Panc1 (cell line): ENCODE data around the gene CAPRIN2. TPM values are rescaled to one million over a fixed set of nuclear protein-coding genes. Genes with fewer than 3 reads are reported as not detected.

Experiments
- ATAC-seq: fragments of 200-7000 bp; cut with Tn5 transposase; 2 replicates; pipeline ENCODE4 v1.9.1; 2020; ENCODE audit warnings: mild to moderate bottlenecking, moderate library complexity
- BruUV-seq: library from RNA; stranded (reverse); fragments of 400-500 nt; replicated peaks from 2 replicates; lab custom pipeline; 2021; lab: Mats Ljungman, UMichigan
- CTCF ChIA-PET: fragments of 300-600 bp; sonication (Branson Sonifier 250); formaldehyde crosslinking; loops from one replicate; lab custom pipeline; 2022; ENCODE audit warnings: antibody characterized with exemption; lab: Charles Lee
- POLR2A ChIA-PET: fragments of 300-600 bp; sonication (Branson Sonifier 250); formaldehyde crosslinking; loops from one replicate; lab custom pipeline; 2022; ENCODE audit warnings: antibody characterized with exemption; lab: Charles Lee
- DNase-seq: peaks from one replicate; pipeline ENCODE4 v3.0.0-alpha.2; 2010; ENCODE audit warnings: low read depth, low spot score
- H3K27ac ChIP-seq: 2 replicates; pipeline ENCODE4 v1.5.1; 2011; ENCODE audit warnings: mild to moderate bottlenecking, low read length, inconsistent platforms
- H3K27me3 ChIP-seq: fragments of 200-500 bp; sonication (Bioruptor generic); 2 replicates; pipeline ENCODE4 v1.6.0; 2014; ENCODE audit warnings: low read length, inconsistent platforms; ENCODE audit not compliant: control insufficient read depth, insufficient read depth
- H3K36me3 ChIP-seq: fragments of 200-500 bp; sonication (Bioruptor generic); 2 replicates; pipeline ENCODE4 v1.5.1; 2014; ENCODE audit warnings: inconsistent platforms, mild to moderate bottlenecking, low read length, moderate library complexity; ENCODE audit not compliant: control insufficient read depth, insufficient read depth
- H3K4me1 ChIP-seq: 2 replicates; pipeline ENCODE4 v1.5.1; 2011; ENCODE audit warnings: inconsistent platforms, mild to moderate bottlenecking, low read length, moderate library complexity; ENCODE audit not compliant: control insufficient read depth, insufficient read depth
- H3K4me3 ChIP-seq, 2 experiments: 2 replicates each; pipeline ENCODE4 v1.5.1; 2011 to 2012; ENCODE audit warnings: low read depth in 2 of 2, low read length in 2 of 2, mild to moderate bottlenecking in 2 of 2, inconsistent platforms in 1 of 2, moderate library complexity in 1 of 2
- H3K9me3 ChIP-seq: fragments of 200-500 bp; sonication (Bioruptor generic); 2 replicates; pipeline ENCODE4 v1.5.1; 2014; ENCODE audit warnings: low read depth, mild to moderate bottlenecking, inconsistent platforms, low read length, moderate library complexity; ENCODE audit not compliant: control insufficient read depth, insufficient read depth
- CTCF ChIP-seq: fragments of 450-650 bp; IDR thresholded peaks from 2 replicates; pipeline ENCODE4 v1.5.1; 2017; ENCODE audit warnings: mild to moderate bottlenecking
- POLR2AphosphoS5 ChIP-seq: IDR thresholded peaks from 2 replicates; pipeline ENCODE4 v1.6.1; 2012; ENCODE audit warnings: mild to moderate bottlenecking, low read depth, low read length, moderate library complexity
- SIN3A ChIP-seq: IDR thresholded peaks from 2 replicates; pipeline ENCODE4 v1.6.1; 2012; ENCODE audit warnings: low read depth, mild to moderate bottlenecking, low read length, moderate library complexity, borderline replicate concordance; ENCODE audit not compliant: insufficient read depth
- TCF7L2 ChIP-seq: IDR thresholded peaks from 2 replicates; pipeline ENCODE4 v1.6.1; 2011; ENCODE audit warnings: mild to moderate bottlenecking, low read depth, low read length, inconsistent platforms
- in situ Hi-C: cut with HindIII; loops from 2 replicates; pipeline ENCODE4 v1.10.0; 2016; ENCODE audit warnings: low sequenced_read_pairs, low pct_unique_long_range_greater_than_20kb
- intact Hi-C: fragments of 100-400 bp; cut with micrococcal nuclease; formaldehyde crosslinking; loops from one replicate; pipeline ENCODE4 v1.10.0; 2022; ENCODE audit not compliant: unreplicated experiment
- total RNA-seq: library from RNA; stranded (reverse); gene quantifications from one replicate; pipeline ENCODE4 v1.2.1, GENCODE V29; 2021; ENCODE audit not compliant: unreplicated experiment
- TF ChIP-seq, protein P1 (sequence below), 2 experiments: IDR thresholded peaks; 2 replicates each; pipeline ENCODE4 v1.6.1; 2011 to 2012; ENCODE audit warnings: low read depth in 2 of 2, control low read depth in 1 of 2, low read length in 1 of 2, mild to moderate bottlenecking in 1 of 2, moderate library complexity in 1 of 2; ENCODE audit not compliant: insufficient read depth in 1 of 2

Gene CAPRIN2
- total RNA-seq, 1 experiment from 2014 or later: 28.6 TPM

GRCh38 chr12:30698346-30698745 is 56.4 kb downstream of the CAPRIN2 start:
- no peak for ATAC-seq
- H3K27me3 ChIP-seq: no peaks in the 10 kb centered on the region
- no peak overlapping the region for H3K27ac ChIP-seq
- no TSS peak for BruUV-seq
- intact Hi-C loops (no loop called here), in situ Hi-C loops (no loop called here)
- no peaks in the 10 kb centered on the region for H3K9me3 ChIP-seq
- TF ChIP-seq, protein P1, sequence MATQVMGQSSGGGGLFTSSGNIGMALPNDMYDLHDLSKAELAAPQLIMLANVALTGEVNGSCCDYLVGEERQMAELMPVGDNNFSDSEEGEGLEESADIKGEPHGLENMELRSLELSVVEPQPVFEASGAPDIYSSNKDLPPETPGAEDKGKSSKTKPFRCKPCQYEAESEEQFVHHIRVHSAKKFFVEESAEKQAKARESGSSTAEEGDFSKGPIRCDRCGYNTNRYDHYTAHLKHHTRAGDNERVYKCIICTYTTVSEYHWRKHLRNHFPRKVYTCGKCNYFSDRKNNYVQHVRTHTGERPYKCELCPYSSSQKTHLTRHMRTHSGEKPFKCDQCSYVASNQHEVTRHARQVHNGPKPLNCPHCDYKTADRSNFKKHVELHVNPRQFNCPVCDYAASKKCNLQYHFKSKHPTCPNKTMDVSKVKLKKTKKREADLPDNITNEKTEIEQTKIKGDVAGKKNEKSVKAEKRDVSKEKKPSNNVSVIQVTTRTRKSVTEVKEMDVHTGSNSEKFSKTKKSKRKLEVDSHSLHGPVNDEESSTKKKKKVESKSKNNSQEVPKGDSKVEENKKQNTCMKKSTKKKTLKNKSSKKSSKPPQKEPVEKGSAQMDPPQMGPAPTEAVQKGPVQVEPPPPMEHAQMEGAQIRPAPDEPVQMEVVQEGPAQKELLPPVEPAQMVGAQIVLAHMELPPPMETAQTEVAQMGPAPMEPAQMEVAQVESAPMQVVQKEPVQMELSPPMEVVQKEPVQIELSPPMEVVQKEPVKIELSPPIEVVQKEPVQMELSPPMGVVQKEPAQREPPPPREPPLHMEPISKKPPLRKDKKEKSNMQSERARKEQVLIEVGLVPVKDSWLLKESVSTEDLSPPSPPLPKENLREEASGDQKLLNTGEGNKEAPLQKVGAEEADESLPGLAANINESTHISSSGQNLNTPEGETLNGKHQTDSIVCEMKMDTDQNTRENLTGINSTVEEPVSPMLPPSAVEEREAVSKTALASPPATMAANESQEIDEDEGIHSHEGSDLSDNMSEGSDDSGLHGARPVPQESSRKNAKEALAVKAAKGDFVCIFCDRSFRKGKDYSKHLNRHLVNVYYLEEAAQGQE (IDR thresholded peaks at IDR 0.05; ENCODE audit: insufficient read depth in 1 of 2, low read depth in 2 of 2, low read length in 1 of 2): no peak
- no peak for TF ChIP-seq POLR2AphosphoS5
- no peak for TF ChIP-seq TCF7L2
- no peak for TF ChIP-seq CTCF
- TF ChIP-seq SIN3A: no peak
- H3K4me3 ChIP-seq: no peak overlapping the region
- no peak for DNase-seq
- ChIA-PET CTCF (no interaction called here), POLR2A (interaction anchor here (0.7 kb wide), 1 partner anchor 11 kb away, joined by 8 read pairs; no protein-coding TSS in a partner anchor)
- H3K4me1 ChIP-seq: peaks cover 17% of the 10 kb centered on the region
- no peaks in the 10 kb centered on the region; the same call in 1 of the 2 replicates for H3K36me3 ChIP-seq

DNA sequence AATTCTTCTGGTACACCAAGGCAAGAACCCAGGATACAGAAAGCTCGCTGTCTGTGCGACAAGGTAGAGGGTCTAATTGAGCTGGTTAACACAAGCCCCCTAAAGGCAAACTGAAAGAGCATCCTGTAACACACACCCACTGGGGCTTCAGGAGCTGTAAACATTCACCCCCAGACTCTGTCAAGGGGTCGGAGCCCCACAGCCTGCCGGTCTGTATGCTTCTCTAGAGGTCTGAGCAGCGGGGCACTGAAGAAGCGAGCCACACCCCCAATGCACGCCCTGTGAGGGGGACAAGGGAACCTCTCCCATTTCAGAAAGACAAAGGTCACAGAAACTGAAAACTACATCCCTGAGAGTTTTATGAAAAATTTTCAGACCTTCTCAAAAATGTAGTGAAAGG is 57.8 kb downstream of the CAPRIN2 start:
- in situ Hi-C loops: no loop called here
- no peak overlapping the region for H3K27ac ChIP-seq
- no peak for ATAC-seq
- H3K4me1 ChIP-seq: peaks cover 22% of the 10 kb centered on the region
- intact Hi-C loops: no loop called here
- no peaks in the 10 kb centered on the region for H3K27me3 ChIP-seq
- no peak for DNase-seq
- TF ChIP-seq, protein P1 (IDR thresholded peaks at IDR 0.05; ENCODE audit: insufficient read depth in 1 of 2, low read depth in 2 of 2, low read length in 1 of 2): no peak
- no peak for TF ChIP-seq POLR2AphosphoS5
- no peak for TF ChIP-seq SIN3A
- TF ChIP-seq CTCF: no peak
- TF ChIP-seq TCF7L2: no peak
- H3K9me3 ChIP-seq: no peaks in the 10 kb centered on the region
- no peak overlapping the region for H3K4me3 ChIP-seq
- ChIA-PET POLR2A (no interaction called here), CTCF (no interaction called here)
- H3K36me3 ChIP-seq: no peaks in the 10 kb centered on the region; the same call in 1 of the 2 replicates
- no TSS peak for BruUV-seq
